Activated CD4-positive, CD25-positive, alpha-beta regulatory T cell treated with anti-CD3 and anti-CD28 coated beads, Interleukin-2, amount 50 U/mL, for 72 hours (primary cell): ENCODE data around the gene CLEC11A.
"Not testable (repeated sequence)": the region's sequence is repeated elsewhere in the genome, so short reads cannot be mapped to it uniquely, and the experiment has no call there.

ENCODE experiments used
- DNase-seq: peaks from one replicate; pipeline ENCODE4 v3.0.0; 2021

The CLEC11A gene

DNA sequence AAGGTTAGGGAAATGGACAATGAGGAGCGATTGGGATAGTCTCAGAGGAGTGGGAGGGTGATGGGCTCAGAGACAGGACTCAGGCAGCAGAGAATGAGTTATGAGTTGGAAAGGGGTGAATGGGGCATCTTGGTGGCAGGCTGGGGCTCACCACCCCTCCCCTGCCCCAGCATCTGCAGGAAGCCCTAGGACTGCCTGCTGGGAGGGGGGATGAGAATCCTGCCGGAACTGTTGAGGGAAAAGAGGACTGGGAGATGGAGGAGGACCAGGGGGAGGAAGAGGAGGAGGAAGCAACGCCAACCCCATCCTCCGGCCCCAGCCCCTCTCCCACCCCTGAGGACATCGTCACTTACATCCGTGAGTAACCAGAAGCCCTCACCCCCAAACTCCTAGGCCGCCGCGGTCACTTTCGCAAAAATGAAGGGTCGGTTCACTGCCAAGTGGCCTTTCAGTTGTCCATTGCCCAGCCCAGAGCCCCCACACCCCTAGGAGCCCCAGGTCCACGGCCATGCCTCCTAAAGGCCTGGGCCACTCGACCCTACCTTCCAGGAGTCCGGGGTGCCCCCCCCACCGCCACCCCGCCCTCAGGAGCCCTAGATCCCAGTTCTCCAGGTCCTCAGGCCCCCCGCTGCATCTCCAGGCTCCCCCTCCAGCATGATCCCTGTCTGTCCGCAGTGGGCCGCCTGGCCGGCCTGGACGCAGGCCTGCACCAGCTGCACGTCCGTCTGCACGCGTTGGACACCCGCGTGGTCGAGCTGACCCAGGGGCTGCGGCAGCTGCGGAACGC lies 764 bp downstream of the CLEC11A start:
- no peak for DNase-seq

- DNase-seq: peak; percentile 80
Measured at GRCh38 chr19:50724522-50725217, 1.5 kb downstream of the CLEC11A start.

- DNase-seq: no peak
Measured at GRCh38 chr19:50725218-50725910, 2.2 kb downstream of the CLEC11A start.

DNA sequence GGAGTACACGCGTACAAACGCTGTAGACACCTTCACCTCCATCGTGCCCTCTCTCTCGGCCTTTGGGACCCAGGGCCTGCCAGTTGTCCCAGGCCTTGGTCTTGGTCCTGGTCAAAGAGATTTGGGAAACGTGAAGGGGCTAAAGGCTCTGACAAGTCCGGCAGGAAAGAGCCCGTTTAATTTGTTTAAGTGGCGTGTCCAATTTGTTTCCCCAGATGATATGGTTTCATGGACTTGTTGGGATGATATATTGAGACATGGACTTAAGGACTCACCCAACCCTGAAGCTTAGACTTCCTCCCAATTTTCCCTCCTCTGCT lies 2.7 kb downstream of the CLEC11A start:
- DNase-seq: no peak

GRCh38 chr19:50728084-50728737 lies 5.0 kb downstream of the CLEC11A start:
- DNase-seq: peak; percentile 56

DNA sequence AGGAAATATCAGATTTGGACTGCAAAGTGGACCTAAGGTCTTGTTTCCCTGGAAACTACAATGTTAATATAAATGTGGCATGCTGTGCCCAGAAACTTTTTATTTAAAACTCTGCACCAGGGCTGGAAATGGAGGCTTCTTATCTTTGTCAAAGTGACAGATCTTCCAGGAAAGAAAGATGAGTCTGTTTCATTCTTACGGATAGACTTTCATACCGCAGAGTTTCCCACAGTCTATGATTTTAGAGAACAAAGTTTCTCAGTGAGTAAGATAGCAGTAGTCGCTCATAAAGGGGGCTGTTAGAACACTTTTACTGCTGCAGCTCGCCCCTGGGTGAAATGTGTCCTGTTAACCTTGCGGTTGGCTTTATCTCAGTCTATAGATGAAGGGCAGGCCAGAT lies 6.7 kb downstream of the CLEC11A start:
- DNase-seq: no peak

- no peak for DNase-seq
Measured at GRCh38 chr19:50735869-50736268, 12.7 kb downstream of the CLEC11A start.

DNA sequence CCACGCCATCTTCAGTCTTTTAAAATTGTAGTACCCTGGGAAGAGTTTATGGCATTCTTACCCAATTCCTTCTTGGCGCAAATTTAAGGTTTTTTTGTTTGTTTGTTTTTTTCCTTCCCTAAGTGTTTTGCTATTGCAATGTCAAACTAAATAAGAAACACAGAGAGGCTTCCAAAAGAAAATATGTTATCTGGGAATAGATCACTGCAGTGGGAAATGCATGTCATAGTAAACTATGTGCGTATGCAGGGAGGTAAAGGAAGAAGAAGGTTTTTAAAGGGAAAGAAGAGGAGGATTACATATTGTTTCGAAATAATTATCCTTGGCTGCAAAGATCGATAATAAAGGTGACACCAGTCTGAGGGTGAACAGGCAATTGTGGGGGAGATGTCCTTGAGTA lies 13.2 kb downstream of the CLEC11A start:
- no peak for DNase-seq

- no peak for DNase-seq
Measured at GRCh38 chr19:50739132-50739913, 16.2 kb downstream of the CLEC11A start.

DNA sequence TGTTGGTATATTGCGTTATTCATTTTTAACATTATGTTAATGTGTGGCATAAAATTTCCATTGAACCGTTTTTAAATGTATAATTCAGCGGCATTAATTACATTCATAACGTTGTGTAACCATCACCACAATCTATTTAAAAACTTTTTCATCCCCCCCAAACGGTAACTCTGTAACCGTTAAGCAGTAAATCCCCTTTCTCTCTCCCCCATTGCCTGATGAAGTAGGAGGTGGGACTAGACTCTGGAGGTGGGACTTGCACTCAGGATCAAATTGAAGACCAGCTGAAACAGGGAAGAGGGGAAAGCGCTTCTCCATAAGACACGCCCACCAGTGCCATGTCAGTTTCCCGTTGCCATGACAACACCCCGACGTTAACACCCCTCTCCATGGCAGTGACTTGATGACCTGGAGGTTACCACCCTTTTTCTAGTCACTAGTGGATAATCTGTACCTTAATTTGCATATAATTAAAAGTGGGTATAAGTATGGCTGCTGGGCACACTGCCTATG lies 16.8 kb downstream of the CLEC11A start:
- DNase-seq: no peak

GRCh38 chr19:50741179-50741933 lies 18.2 kb downstream of the CLEC11A start:
- no peak for DNase-seq

DNA sequence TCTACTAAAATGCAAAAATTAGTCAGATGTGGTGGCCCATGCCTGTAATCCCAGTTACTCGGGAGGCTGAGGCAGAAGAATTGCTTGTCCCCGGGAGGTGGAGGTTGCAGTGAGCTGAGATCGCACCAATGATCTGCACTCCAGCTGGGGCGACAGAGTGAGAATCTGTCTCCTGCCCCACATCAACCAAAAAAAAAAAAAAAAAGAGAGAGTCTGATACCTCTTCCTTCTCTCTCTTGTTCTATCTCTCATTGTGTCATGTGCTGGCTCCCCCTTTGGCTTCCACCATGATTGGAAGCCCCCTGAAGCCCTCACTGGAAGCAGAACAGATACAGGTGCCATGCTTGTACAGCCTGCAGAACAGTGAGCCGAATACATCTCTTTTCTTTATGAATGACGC lies 20.4 kb downstream of the CLEC11A start:
- DNase-seq: no peak

GRCh38 chr19:50745221-50745620 lies 22.1 kb downstream of the CLEC11A start:
- DNase-seq: no peak

DNA sequence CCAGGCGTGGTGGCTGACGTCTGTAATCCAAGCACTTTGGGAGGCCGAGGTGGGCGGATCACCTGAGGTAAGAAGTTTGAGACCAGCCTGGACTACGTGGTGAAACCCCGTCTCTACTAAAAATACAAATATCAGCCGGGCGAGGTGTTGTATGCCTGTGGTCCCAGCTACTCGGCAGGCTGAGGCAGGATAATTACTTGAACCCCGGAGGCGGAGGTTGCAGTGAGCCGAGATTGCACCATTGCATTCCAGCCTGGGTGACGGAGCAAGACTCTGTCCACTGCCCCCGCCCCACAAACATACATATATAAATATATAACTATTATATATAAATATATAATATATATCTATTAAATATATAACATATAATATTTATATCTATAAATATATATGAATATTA lies 24.0 kb downstream of the CLEC11A start:
- DNase-seq: not testable (repeated sequence)

DNA sequence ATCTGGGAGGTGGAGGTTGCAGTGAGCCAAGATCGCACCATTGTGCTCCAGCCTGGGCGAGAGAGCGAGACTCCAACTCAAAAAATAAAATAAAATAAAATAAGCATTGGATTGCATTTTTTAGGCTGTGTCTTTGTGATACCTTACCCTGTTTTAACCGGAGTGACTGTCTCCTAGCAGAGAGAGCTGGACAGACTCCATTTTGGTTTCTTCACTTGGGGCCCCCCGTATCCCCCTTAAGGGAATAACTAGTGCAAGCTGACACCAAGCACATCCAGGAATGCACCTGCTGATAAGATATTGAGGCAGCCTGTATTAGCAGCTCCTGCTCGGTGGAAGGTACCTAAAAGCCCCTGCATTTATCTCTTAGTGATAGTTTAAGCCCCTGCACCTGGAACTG lies 26.3 kb downstream of the CLEC11A start:
- DNase-seq: no peak

DNA sequence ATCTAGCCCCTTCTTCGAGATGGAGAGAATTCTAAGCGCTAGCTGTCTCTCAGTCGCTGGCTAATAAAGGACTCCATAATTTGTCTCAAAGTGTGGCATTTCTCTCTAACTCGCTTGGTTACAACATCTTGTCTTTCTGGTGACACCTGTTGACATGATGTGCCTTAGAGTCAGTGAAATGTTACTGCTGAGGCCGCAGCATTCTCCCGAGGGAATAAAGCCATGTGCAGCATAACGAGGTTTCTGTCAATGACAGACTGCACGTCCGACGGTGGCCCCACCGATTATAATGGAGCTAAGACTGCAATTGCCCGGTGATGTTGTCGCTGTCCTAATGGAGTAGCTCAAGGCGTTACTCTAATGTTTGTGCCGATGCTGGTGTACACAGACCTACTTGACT lies 26.8 kb downstream of the CLEC11A start:
- DNase-seq: no peak

GRCh38 chr19:50753879-50754278 lies 30.7 kb downstream of the CLEC11A start:
- no peak for DNase-seq

DNA sequence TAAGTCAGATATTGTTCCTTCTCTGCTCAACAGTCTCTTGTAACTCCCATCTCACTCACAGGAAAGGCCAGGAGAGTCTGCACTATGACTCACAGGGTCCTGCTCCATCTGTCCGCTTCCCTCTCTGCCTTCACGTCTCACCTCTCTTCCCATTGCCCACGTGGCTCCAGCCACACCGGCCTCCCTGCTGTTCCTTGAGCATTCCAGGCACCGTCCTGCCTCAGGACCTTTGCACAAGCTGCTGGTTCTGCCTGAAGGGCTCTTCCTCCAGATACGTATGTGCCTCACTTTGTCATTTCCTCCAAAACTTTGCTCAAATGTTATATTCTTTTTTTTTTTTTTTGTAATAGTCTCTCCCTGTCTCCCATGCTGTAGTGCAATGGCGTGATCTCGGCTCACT lies 33.1 kb downstream of the CLEC11A start:
- not testable (repeated sequence) for DNase-seq

- DNase-seq: not testable (repeated sequence)
Measured at GRCh38 chr19:50757624-50758023, 34.5 kb downstream of the CLEC11A start.

GRCh38 chr19:50759076-50759475 lies 35.9 kb downstream of the CLEC11A start:
- DNase-seq: not testable (repeated sequence)

DNA sequence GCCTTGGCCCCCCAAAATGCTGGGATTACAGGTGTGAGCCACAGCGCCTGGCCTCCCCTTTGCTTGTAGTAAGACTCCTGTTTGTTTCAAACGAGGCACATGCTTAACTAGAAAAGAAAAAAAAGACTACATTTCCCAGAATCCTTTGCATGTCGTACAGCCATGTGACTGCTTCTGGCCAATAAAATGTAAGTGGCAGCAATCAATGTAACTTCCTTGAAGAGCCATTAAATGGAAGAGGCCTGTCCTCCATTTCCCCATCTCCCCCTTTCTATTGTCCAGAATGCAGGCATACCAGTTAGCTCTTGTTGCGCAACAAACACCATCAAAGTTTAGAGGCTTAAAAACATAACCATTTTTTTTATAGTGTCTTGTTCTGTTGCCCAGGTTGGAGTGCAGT lies 36.7 kb downstream of the CLEC11A start:
- no peak for DNase-seq

GRCh38 chr19:50761501-50761900 lies 38.3 kb downstream of the CLEC11A start:
- DNase-seq: not testable (repeated sequence)
